Activated gamma-delta T cell treated with anti-CD3 and anti-CD28 coated beads, Interleukin-2, amount 50 U/mL, for 16 hours (primary cell): ENCODE results near the gene NUMA1.

Experiments
- DNase-seq: peaks from one replicate; pipeline ENCODE4 v3.0.0-alpha.2; 2020; ENCODE audit warnings: low read depth

Gene NUMA1

GRCh38 chr11:72023335-72023734, 57.0 kb downstream of the NUMA1 start:
- DNase-seq: no peak

- DNase-seq: no peak
Measured at GRCh38 chr11:72018171-72018570, 62.2 kb downstream of the NUMA1 start.

GRCh38 chr11:72015511-72016061, 64.8 kb downstream of the NUMA1 start:
- DNase-seq: no peak

GRCh38 chr11:72014761-72015320, 65.5 kb downstream of the NUMA1 start:
- DNase-seq: no peak

GRCh38 chr11:72013765-72014711, 66.3 kb downstream of the NUMA1 start:
- DNase-seq: no peak

- DNase-seq: no peak
Measured at GRCh38 chr11:72012897-72013721, 67.2 kb downstream of the NUMA1 start.

GRCh38 chr11:72012091-72012630, 68.2 kb downstream of the NUMA1 start:
- no peak for DNase-seq

- no peak for DNase-seq
Measured at GRCh38 chr11:72010529-72011233, 69.7 kb downstream of the NUMA1 start.

- no peak for DNase-seq
Measured at GRCh38 chr11:72009156-72009555, 71.2 kb downstream of the NUMA1 start.

- no peak for DNase-seq
Measured at GRCh38 chr11:72008728-72009127, 71.6 kb downstream of the NUMA1 start.

GRCh38 chr11:72007587-72007986, 72.8 kb downstream of the NUMA1 start:
- no peak for DNase-seq

GRCh38 chr11:72007089-72007476, 73.3 kb downstream of the NUMA1 start:
- DNase-seq: no peak

GRCh38 chr11:72006309-72007088, 73.8 kb downstream of the NUMA1 start:
- DNase-seq: no peak

- no peak for DNase-seq
Measured at GRCh38 chr11:72005347-72006260, 74.7 kb downstream of the NUMA1 start.

- no peak for DNase-seq
Measured at GRCh38 chr11:72004515-72005346, 75.6 kb downstream of the NUMA1 start.

GRCh38 chr11:72003776-72004171, 76.6 kb downstream of the NUMA1 start:
- DNase-seq: no peak

- DNase-seq: no peak
Measured at GRCh38 chr11:72002841-72003775, 77.2 kb downstream of the NUMA1 start.
